Fibroblast of lung (primary cell): Measurements from ENCODE around the gene GPR157.

Experiments used
- EZH2 ChIP-seq: IDR thresholded peaks from 2 replicates; pipeline ENCODE4 v1.5.1; 2012; ENCODE audit warnings: low read length, control low read depth, mild to moderate bottlenecking; ENCODE audit errors: missing control alignments
- TF ChIP-seq, protein P1 (sequence below), 2 donors: IDR thresholded peaks in 1 of 2; conservative IDR thresholded peaks in 1 of 2; 1 replicate in 1 of 2; 2 replicates in 1 of 2; pipeline ENCODE4 v1.5.1; 2011 to 2012; ENCODE audit warnings: low read length in 2 of 2, control low read depth in 1 of 2, inconsistent platforms in 1 of 2, low read depth in 1 of 2, mild to moderate bottlenecking in 1 of 2

DNA sequence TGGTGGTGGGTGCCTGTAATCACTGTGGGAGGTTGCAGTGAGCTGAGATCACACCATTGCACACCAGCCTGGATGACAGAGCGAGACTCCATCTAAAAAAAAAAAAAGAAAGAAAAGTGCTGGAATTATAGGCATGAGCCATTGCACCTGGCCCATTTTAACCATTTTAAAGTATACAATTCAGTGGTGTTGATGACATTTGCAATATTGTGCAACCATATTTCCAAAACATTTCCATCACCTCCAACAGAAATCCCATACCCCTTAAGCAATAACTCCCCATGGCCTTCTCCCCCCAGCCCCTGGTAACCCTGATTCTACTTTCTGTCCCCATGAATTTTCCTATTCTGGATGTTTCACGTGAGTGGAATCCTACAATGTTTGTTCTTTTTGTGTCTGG lies 11.0 kb upstream of the GPR157 start:
- TF ChIP-seq, protein P1, sequence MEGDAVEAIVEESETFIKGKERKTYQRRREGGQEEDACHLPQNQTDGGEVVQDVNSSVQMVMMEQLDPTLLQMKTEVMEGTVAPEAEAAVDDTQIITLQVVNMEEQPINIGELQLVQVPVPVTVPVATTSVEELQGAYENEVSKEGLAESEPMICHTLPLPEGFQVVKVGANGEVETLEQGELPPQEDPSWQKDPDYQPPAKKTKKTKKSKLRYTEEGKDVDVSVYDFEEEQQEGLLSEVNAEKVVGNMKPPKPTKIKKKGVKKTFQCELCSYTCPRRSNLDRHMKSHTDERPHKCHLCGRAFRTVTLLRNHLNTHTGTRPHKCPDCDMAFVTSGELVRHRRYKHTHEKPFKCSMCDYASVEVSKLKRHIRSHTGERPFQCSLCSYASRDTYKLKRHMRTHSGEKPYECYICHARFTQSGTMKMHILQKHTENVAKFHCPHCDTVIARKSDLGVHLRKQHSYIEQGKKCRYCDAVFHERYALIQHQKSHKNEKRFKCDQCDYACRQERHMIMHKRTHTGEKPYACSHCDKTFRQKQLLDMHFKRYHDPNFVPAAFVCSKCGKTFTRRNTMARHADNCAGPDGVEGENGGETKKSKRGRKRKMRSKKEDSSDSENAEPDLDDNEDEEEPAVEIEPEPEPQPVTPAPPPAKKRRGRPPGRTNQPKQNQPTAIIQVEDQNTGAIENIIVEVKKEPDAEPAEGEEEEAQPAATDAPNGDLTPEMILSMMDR (conservative IDR thresholded peaks at IDR 0.05 in 1 of 2, IDR thresholded peaks at IDR 0.05 in 1 of 2; ENCODE audit: low read depth in 1 of 2, low read length in 2 of 2) = no peak
- no peak for TF ChIP-seq EZH2
